ENCODE data around the gene SGTB. TPM values are rescaled to one million over a fixed set of nuclear protein-coding genes. Genes with fewer than 3 reads are reported as not detected.
"Not testable (repeated sequence)": the region's sequence is repeated elsewhere in the genome, so short reads cannot be mapped to it uniquely, and the experiment has no call there.

Gene SGTB
- total and polyA plus RNA-seq, 2 donors (not counting 1 experiment from before 2014, with no cell fraction given): 18.7 to 32.4 TPM

- Histone ChIP-seq H3K9ac (ENCODE audit: insufficient read depth, low read length) (no peak overlapping the region), H4K20me1 (ENCODE audit: control insufficient read depth, extremely low read depth, insufficient read depth, low read length) (no peaks in the 10 kb centered on the region), H3K4me3 (replicated peaks in 1 of 4; ENCODE audit: control extremely low read depth in 1 of 4, insufficient read depth in 1 of 4, low read depth in 3 of 4, low read length in 4 of 4) (no peak overlapping the region), H3K27me3 (ENCODE audit: control insufficient read depth, insufficient read depth, low read length) (no peaks in the 10 kb centered on the region), H3K27ac (ENCODE audit: insufficient read depth, low read length) (no peak overlapping the region), H2AFZ (ENCODE audit: low read length) (no peak overlapping the region), H3K4me2 (ENCODE audit: extremely low read depth, insufficient read depth, low read length) (no peak overlapping the region), H3K79me2 (ENCODE audit: control insufficient read depth, insufficient read depth, low read length) (peaks cover 7% of the 10 kb centered on the region), H3K9me3 (ENCODE audit: control insufficient read depth, insufficient read depth, low read depth, low read length) (no peaks in the 10 kb centered on the region), H3K4me1 (ENCODE audit: control insufficient read depth, extremely low read depth, insufficient read depth, low read length) (no peaks in the 10 kb centered on the region), H3K36me3 (ENCODE audit: control insufficient read depth, insufficient read depth, low read length) (no peaks in the 10 kb centered on the region)
- no peak for TF ChIP-seq CTCF (conservative IDR thresholded peaks at IDR 0.05 in 1 of 2, IDR thresholded peaks at IDR 0.05 in 1 of 2; ENCODE audit: low read depth in 1 of 2, low read length in 2 of 2)
- no peak for TF ChIP-seq EZH2 (IDR thresholded peaks at IDR 0.05; ENCODE audit: low read length, missing control alignments)
- no peak for DNase-seq (ENCODE audit: low read depth in 2 of 2)
Observed at GRCh38 chr5:65737842-65738241, 15.9 kb upstream of the SGTB start.

GRCh38 chr5:65736011-65736410 is 14.1 kb upstream of the SGTB start:
- no peak for TF ChIP-seq CTCF (conservative IDR thresholded peaks at IDR 0.05 in 1 of 2, IDR thresholded peaks at IDR 0.05 in 1 of 2; ENCODE audit: low read depth in 1 of 2, low read length in 2 of 2)
- TF ChIP-seq EZH2 (IDR thresholded peaks at IDR 0.05; ENCODE audit: low read length, missing control alignments): no peak
- DNase-seq (ENCODE audit: low read depth in 2 of 2): no peak
- Histone ChIP-seq H3K9ac (ENCODE audit: insufficient read depth, low read length) (no peak overlapping the region), H3K27me3 (ENCODE audit: control insufficient read depth, insufficient read depth, low read length) (no peaks in the 10 kb centered on the region), H3K4me2 (ENCODE audit: extremely low read depth, insufficient read depth, low read length) (no peak overlapping the region), H3K36me3 (ENCODE audit: control insufficient read depth, insufficient read depth, low read length) (no peaks in the 10 kb centered on the region), H3K27ac (ENCODE audit: insufficient read depth, low read length) (no peak overlapping the region), H3K4me1 (ENCODE audit: control insufficient read depth, extremely low read depth, insufficient read depth, low read length) (no peaks in the 10 kb centered on the region), H3K4me3 (replicated peaks in 1 of 4; ENCODE audit: control extremely low read depth in 1 of 4, insufficient read depth in 1 of 4, low read depth in 3 of 4, low read length in 4 of 4) (no peak overlapping the region), H4K20me1 (ENCODE audit: control insufficient read depth, extremely low read depth, insufficient read depth, low read length) (no peaks in the 10 kb centered on the region), H3K79me2 (ENCODE audit: control insufficient read depth, insufficient read depth, low read length) (peaks cover 8% of the 10 kb centered on the region), H3K9me3 (ENCODE audit: control insufficient read depth, insufficient read depth, low read depth, low read length) (no peaks in the 10 kb centered on the region), H2AFZ (ENCODE audit: low read length) (no peak overlapping the region)

GRCh38 chr5:65734921-65735320 is 13.0 kb upstream of the SGTB start:
- H3K4me2 ChIP-seq (ENCODE audit: extremely low read depth, insufficient read depth, low read length): no peak overlapping the region
- no peaks in the 10 kb centered on the region for H3K4me1 ChIP-seq (ENCODE audit: control insufficient read depth, extremely low read depth, insufficient read depth, low read length)
- DNase-seq (ENCODE audit: low read depth in 2 of 2): no peak
- no peaks in the 10 kb centered on the region for H4K20me1 ChIP-seq (ENCODE audit: control insufficient read depth, extremely low read depth, insufficient read depth, low read length)
- H3K27ac ChIP-seq (ENCODE audit: insufficient read depth, low read length): no peak overlapping the region
- no peak overlapping the region for H3K4me3 ChIP-seq (replicated peaks in 1 of 4; ENCODE audit: control extremely low read depth in 1 of 4, insufficient read depth in 1 of 4, low read depth in 3 of 4, low read length in 4 of 4)
- H2AFZ ChIP-seq (ENCODE audit: low read length): no peak overlapping the region
- no peak for TF ChIP-seq EZH2 (IDR thresholded peaks at IDR 0.05; ENCODE audit: low read length, missing control alignments)
- no peak for TF ChIP-seq CTCF (conservative IDR thresholded peaks at IDR 0.05 in 1 of 2, IDR thresholded peaks at IDR 0.05 in 1 of 2; ENCODE audit: low read depth in 1 of 2, low read length in 2 of 2)
- H3K36me3 ChIP-seq (ENCODE audit: control insufficient read depth, insufficient read depth, low read length): no peaks in the 10 kb centered on the region
- H3K9me3 ChIP-seq (ENCODE audit: control insufficient read depth, insufficient read depth, low read depth, low read length): no peaks in the 10 kb centered on the region
- H3K79me2 ChIP-seq (ENCODE audit: control insufficient read depth, insufficient read depth, low read length): peaks cover 9% of the 10 kb centered on the region
- H3K27me3 ChIP-seq (ENCODE audit: control insufficient read depth, insufficient read depth, low read length): no peaks in the 10 kb centered on the region
- no peak overlapping the region for H3K9ac ChIP-seq (ENCODE audit: insufficient read depth, low read length)

GRCh38 chr5:65734196-65734775 is 12.4 kb upstream of the SGTB start:
- not testable (repeated sequence) for H2AFZ ChIP-seq (ENCODE audit: low read length); H3K4me2 ChIP-seq (ENCODE audit: extremely low read depth, insufficient read depth, low read length); H3K9me3 ChIP-seq (ENCODE audit: control insufficient read depth, insufficient read depth, low read depth, low read length); H3K4me3 ChIP-seq (replicated peaks in 1 of 4; ENCODE audit: control extremely low read depth in 1 of 4, insufficient read depth in 1 of 4, low read depth in 3 of 4, low read length in 4 of 4); H3K27ac ChIP-seq (ENCODE audit: insufficient read depth, low read length); DNase-seq (ENCODE audit: low read depth in 2 of 2); H3K4me1 ChIP-seq (ENCODE audit: control insufficient read depth, extremely low read depth, insufficient read depth, low read length); H4K20me1 ChIP-seq (ENCODE audit: control insufficient read depth, extremely low read depth, insufficient read depth, low read length); H3K36me3 ChIP-seq (ENCODE audit: control insufficient read depth, insufficient read depth, low read length); H3K27me3 ChIP-seq (ENCODE audit: control insufficient read depth, insufficient read depth, low read length); H3K9ac ChIP-seq (ENCODE audit: insufficient read depth, low read length); H3K79me2 ChIP-seq (ENCODE audit: control insufficient read depth, insufficient read depth, low read length)

- H4K20me1 ChIP-seq (ENCODE audit: control insufficient read depth, extremely low read depth, insufficient read depth, low read length); DNase-seq (ENCODE audit: low read depth in 2 of 2): not testable (repeated sequence)
Observed at GRCh38 chr5:65732046-65732445, 10.1 kb upstream of the SGTB start.

More at GRCh38 chr5:65732046-65732445, 10.1 kb upstream of the SGTB start:
- not testable (repeated sequence) for H2AFZ ChIP-seq (ENCODE audit: low read length); H3K79me2 ChIP-seq (ENCODE audit: control insufficient read depth, insufficient read depth, low read length); H3K36me3 ChIP-seq (ENCODE audit: control insufficient read depth, insufficient read depth, low read length); H3K27me3 ChIP-seq (ENCODE audit: control insufficient read depth, insufficient read depth, low read length); H3K27ac ChIP-seq (ENCODE audit: insufficient read depth, low read length); H3K4me2 ChIP-seq (ENCODE audit: extremely low read depth, insufficient read depth, low read length); H3K4me1 ChIP-seq (ENCODE audit: control insufficient read depth, extremely low read depth, insufficient read depth, low read length); H3K9ac ChIP-seq (ENCODE audit: insufficient read depth, low read length); H3K9me3 ChIP-seq (ENCODE audit: control insufficient read depth, insufficient read depth, low read depth, low read length); H3K4me3 ChIP-seq (replicated peaks in 1 of 4; ENCODE audit: control extremely low read depth in 1 of 4, insufficient read depth in 1 of 4, low read depth in 3 of 4, low read length in 4 of 4)

Measured in fibroblast of lung (primary cell).